Activated naive CD4-positive, alpha-beta T cell treated with anti-CD3 and anti-CD28 coated beads, Interleukin-2, amount 50 U/mL, for 16 hours (primary cell): ENCODE data around the gene INPP5A.
"Not testable (repeated sequence)": the region's sequence is repeated elsewhere in the genome, so short reads cannot be mapped to it uniquely, and the experiment has no call there.

Experiments used
- DNase-seq: peaks from one replicate; pipeline ENCODE4 v3.0.0-alpha.2; 2020

INPP5A gene

GRCh38 chr10:132565516-132566209 lies 28.1 kb downstream of the INPP5A start:
- DNase-seq: no peak

GRCh38 chr10:132566892-132567291 lies 29.3 kb downstream of the INPP5A start:
- DNase-seq: no peak

GRCh38 chr10:132570265-132570664 lies 32.7 kb downstream of the INPP5A start:
- no peak for DNase-seq

GRCh38 chr10:132570771-132571649 lies 33.4 kb downstream of the INPP5A start:
- DNase-seq: no peak

GRCh38 chr10:132571650-132572544 lies 34.3 kb downstream of the INPP5A start:
- peak; percentile 42 for DNase-seq

GRCh38 chr10:132572545-132572937 lies 35.0 kb downstream of the INPP5A start:
- DNase-seq: no peak

GRCh38 chr10:132572946-132573345 lies 35.4 kb downstream of the INPP5A start:
- DNase-seq: not testable (repeated sequence)

- no peak for DNase-seq
These were observed 36.7 kb downstream of the INPP5A start for GRCh38 chr10:132574288-132574687.

GRCh38 chr10:132574783-132575319 lies 37.3 kb downstream of the INPP5A start:
- DNase-seq: no peak

GRCh38 chr10:132575320-132576201 lies 38.0 kb downstream of the INPP5A start:
- no peak for DNase-seq

GRCh38 chr10:132576671-132577349 lies 39.2 kb downstream of the INPP5A start:
- no peak for DNase-seq

GRCh38 chr10:132577350-132578003 lies 39.9 kb downstream of the INPP5A start:
- DNase-seq: no peak

- no peak for DNase-seq
These were observed 40.8 kb downstream of the INPP5A start for GRCh38 chr10:132578287-132578951.

GRCh38 chr10:132579027-132579859 lies 41.7 kb downstream of the INPP5A start:
- DNase-seq: no peak

GRCh38 chr10:132580143-132580542 lies 42.6 kb downstream of the INPP5A start:
- DNase-seq: no peak

- DNase-seq: no peak
These were observed 43.0 kb downstream of the INPP5A start for GRCh38 chr10:132580617-132581016.

GRCh38 chr10:132582137-132582536 lies 44.5 kb downstream of the INPP5A start:
- no peak for DNase-seq

GRCh38 chr10:132582771-132583170 lies 45.2 kb downstream of the INPP5A start:
- DNase-seq: no peak

- no peak for DNase-seq
These were observed 45.9 kb downstream of the INPP5A start for GRCh38 chr10:132583456-132583855.
